ENCODE data around the gene GIT2. TPM values are rescaled to one million over a fixed set of nuclear protein-coding genes. Genes with fewer than 3 reads are reported as not detected.

The GIT2 gene
- total and polyA plus RNA-seq, 7 donors: 10.8 to 29.7 (median 20.3) TPM

DNA sequence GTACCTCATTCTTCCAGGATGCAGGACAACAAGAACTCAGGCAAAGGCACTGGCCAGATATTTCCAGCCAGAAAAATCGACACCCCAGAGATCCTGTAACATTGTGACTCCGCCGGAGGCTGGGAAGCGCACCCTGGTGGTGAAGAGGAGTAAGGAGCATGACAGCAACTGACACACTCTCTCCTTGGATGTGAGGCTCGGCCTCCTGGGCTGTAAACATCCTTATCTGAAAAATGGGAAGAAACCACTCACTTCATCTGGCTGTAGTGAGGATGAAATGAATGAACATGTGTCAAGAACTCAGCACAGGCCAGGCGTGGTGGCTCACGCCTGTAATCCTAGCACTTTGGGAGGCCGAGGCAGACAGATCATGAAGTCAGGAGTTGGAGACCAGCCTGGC, 68.5 kb downstream of the GIT2 start:
- ATAC-seq (peak in 3 of 4 donors; percentile 52 to 68 (median 57)), DNase-seq (peak in 1 of 2 donors; percentile 37)
- WGBS, 3 donors: 51 to 74% (median 57%) methylated on average over 8 of the region's 8 CpGs
- Histone ChIP-seq H3K27me3 (ENCODE audit: insufficient read depth in 3 of 3, low read length in 2 of 3) (no peaks in the 10 kb centered on the region), H3K9me3 (no peaks in the 10 kb centered on the region), H3K27ac (peak overlapping the region; percentile 42), H3K36me3 (ENCODE audit: insufficient read depth in 1 of 2, low read depth in 1 of 2) (peaks cover 12 to 59% of the 10 kb centered on the region in 2 donors), H3K4me1 (peaks cover 8% of the 10 kb centered on the region), H3K4me3 (no peak overlapping the region)
- intact Hi-C loops (cut with DNase I): no loop called here
- TF ChIP-seq, protein P1, sequence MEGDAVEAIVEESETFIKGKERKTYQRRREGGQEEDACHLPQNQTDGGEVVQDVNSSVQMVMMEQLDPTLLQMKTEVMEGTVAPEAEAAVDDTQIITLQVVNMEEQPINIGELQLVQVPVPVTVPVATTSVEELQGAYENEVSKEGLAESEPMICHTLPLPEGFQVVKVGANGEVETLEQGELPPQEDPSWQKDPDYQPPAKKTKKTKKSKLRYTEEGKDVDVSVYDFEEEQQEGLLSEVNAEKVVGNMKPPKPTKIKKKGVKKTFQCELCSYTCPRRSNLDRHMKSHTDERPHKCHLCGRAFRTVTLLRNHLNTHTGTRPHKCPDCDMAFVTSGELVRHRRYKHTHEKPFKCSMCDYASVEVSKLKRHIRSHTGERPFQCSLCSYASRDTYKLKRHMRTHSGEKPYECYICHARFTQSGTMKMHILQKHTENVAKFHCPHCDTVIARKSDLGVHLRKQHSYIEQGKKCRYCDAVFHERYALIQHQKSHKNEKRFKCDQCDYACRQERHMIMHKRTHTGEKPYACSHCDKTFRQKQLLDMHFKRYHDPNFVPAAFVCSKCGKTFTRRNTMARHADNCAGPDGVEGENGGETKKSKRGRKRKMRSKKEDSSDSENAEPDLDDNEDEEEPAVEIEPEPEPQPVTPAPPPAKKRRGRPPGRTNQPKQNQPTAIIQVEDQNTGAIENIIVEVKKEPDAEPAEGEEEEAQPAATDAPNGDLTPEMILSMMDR (IDR thresholded peaks at IDR 0.05): peak; percentile 41

DNA sequence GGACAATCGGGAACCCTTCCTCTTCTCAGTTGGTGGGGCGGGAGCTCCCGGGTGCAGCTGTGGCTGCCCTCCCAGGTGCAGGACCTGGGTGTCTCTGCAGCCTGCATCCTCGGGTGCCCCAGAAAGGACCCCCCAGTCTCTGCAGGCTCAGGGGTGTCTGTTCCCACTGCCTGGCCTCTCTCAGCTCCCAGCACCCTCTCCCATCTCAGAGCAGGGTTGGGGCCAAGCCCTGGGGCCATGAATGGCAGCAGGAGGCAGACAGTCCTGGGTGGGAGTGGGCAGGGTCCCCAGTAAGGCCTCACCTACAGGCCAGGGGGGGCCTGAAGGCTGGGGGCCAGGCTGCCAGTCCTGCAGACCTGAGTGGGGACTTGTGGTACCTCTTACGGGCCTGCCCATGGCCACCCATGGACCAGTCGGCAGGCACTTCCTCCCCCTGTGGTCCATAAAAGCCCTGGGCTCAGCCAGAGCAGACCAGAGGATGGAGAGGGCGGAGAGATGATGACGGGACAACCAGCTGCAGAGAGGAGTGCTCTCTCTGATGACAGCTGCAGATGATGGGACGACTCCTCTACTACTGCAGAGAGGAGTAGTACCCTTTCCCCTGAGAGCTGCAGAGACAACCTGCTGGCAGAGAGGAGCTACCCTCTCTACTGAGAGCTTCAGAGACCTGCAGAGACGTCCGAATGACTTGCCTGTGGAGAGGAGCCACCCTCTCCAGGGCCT, 69.5 kb downstream of the GIT2 start:
- intact Hi-C loops (cut with DNase I): no loop called here
- peaks cover 9 to 49% of the 10 kb centered on the region in 2 donors for H3K36me3 ChIP-seq (ENCODE audit: insufficient read depth in 1 of 2, low read depth in 1 of 2)

DNA sequence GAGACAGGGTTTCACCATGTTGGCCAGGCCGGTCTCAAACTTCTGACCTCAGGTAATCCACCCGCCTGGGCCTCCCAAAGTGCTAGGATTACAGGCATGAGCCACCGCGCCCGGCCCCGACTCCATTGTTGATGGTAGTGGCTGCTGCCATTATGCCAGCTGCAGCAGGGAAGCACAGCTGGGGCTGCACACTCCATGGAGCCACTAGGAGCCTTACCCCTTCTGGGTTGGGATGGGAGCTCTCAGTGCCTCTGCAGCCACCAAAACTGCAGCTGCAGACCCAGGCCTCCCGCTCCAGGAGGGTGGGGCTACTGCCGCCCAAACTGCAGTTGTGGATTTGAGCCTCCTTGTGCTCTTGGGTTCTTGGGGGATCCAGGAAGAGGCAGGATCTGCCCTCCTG, 70.2 kb downstream of the GIT2 start:
- DNase-seq (no peak), ATAC-seq (no peak)
- H3K27me3 ChIP-seq (ENCODE audit: insufficient read depth in 3 of 3, low read length in 2 of 3): no peaks in the 10 kb centered on the region
- intact Hi-C loops (cut with DNase I): no loop called here
- no peak overlapping the region for H3K27ac ChIP-seq
- WGBS, 3 donors: 80 to 91% (median 88%) methylated on average over 8 of the region's 8 CpGs
- peaks cover 8% of the 10 kb centered on the region for H3K4me1 ChIP-seq
- no peaks in the 10 kb centered on the region for H3K9me3 ChIP-seq
- H3K4me3 ChIP-seq: no peak overlapping the region
- H3K36me3 ChIP-seq (ENCODE audit: insufficient read depth in 1 of 2, low read depth in 1 of 2): peaks cover 3 to 48% of the 10 kb centered on the region in 2 donors
- TF ChIP-seq, protein P1 (IDR thresholded peaks at IDR 0.05): no peak

More for the DNA sequence above, 69.5 kb downstream of the GIT2 start:
- ATAC-seq (no peak), DNase-seq (no peak)
- WGBS, 3 donors: 78 to 86% (median 79%) methylated on average over 11 of the region's 11 CpGs
- no peak overlapping the region for H3K4me3 ChIP-seq
- TF ChIP-seq, protein P1 (IDR thresholded peaks at IDR 0.05): no peak
- H3K4me1 ChIP-seq: peaks cover 8% of the 10 kb centered on the region
- H3K9me3 ChIP-seq: no peaks in the 10 kb centered on the region
- H3K27me3 ChIP-seq (ENCODE audit: insufficient read depth in 3 of 3, low read length in 2 of 3): no peaks in the 10 kb centered on the region
- no peak overlapping the region for H3K27ac ChIP-seq

DNA sequence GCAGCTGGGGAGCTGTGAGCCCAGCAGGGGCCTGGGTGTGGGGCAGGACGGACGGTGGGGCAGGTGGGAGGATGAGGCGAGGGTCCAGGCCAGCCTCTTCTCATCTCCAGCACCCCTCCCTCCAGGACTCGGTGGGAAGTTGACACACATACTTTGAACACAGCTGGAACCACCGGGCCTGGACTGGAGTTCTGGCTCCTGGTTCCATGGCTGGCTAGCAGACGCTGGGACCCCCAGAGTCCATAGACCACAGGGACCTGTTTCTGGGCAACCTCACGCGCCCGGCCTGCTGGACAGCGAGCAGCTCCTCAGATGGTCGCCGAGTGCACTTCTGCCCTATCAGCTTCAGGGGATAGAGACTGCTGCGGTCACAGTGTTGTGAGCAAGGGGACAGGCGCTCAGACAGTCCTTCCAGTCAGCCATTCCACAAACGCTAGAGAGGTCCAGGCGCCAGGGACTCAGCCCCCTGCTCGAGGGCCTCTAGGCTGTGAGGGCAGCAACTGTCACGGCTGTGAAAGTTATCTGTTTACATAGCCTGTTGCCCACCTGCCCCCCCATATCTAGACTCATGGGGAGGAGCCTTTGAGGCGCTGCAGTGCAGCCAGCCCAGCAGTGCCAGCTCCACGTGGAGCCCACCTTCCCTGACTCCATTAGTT, 70.9 kb downstream of the GIT2 start:
- Histone ChIP-seq H3K27me3 (ENCODE audit: insufficient read depth in 3 of 3, low read length in 2 of 3) (no peaks in the 10 kb centered on the region), H3K27ac (no peak overlapping the region), H3K36me3 (ENCODE audit: insufficient read depth in 1 of 2, low read depth in 1 of 2) (peaks cover 3 to 48% of the 10 kb centered on the region in 2 donors), H3K4me3 (no peak overlapping the region), H3K9me3 (no peaks in the 10 kb centered on the region), H3K4me1 (peaks cover 8% of the 10 kb centered on the region)
- ATAC-seq (no peak), DNase-seq (no peak)
- TF ChIP-seq, protein P1 (IDR thresholded peaks at IDR 0.05): no peak
- intact Hi-C loops (cut with DNase I): no loop called here
- 63 to 72% (median 71%) methylated on average over 20 of the region's 20 CpGs for WGBS, 3 donors
